ENCODE results near the gene MAEA.

The MAEA gene

GRCh38 chr4:1381944-1382541, 92.4 kb downstream of the MAEA start:
- no peaks in the 10 kb centered on the region for H3K27me3 Mint-ChIP-seq (ENCODE audit: low read depth)
- peaks cover 5% of the 10 kb centered on the region for H3K36me3 Mint-ChIP-seq (ENCODE audit: low read depth)
- no peak overlapping the region for H3K27ac Mint-ChIP-seq
- H3K9me3 Mint-ChIP-seq: no peaks in the 10 kb centered on the region
- H3K4me3 Mint-ChIP-seq: no peak overlapping the region
- H3K4me1 Mint-ChIP-seq (ENCODE audit: low read depth): no peaks in the 10 kb centered on the region
- no peak for DNase-seq (ENCODE audit: low spot score)

GRCh38 chr4:1382776-1383727, 93.4 kb downstream of the MAEA start:
- no peak overlapping the region for H3K27ac Mint-ChIP-seq
- no peak for DNase-seq (ENCODE audit: low spot score)
- no peaks in the 10 kb centered on the region for H3K4me1 Mint-ChIP-seq (ENCODE audit: low read depth)
- H3K27me3 Mint-ChIP-seq (ENCODE audit: low read depth): no peaks in the 10 kb centered on the region
- H3K4me3 Mint-ChIP-seq: no peak overlapping the region
- peaks cover 7% of the 10 kb centered on the region for H3K36me3 Mint-ChIP-seq (ENCODE audit: low read depth)
- H3K9me3 Mint-ChIP-seq: peaks cover 6% of the 10 kb centered on the region

GRCh38 chr4:1383728-1384591, 94.3 kb downstream of the MAEA start:
- no peaks in the 10 kb centered on the region for H3K4me1 Mint-ChIP-seq (ENCODE audit: low read depth)
- H3K27ac Mint-ChIP-seq: no peak overlapping the region
- peaks cover 12% of the 10 kb centered on the region for H3K36me3 Mint-ChIP-seq (ENCODE audit: low read depth)
- H3K4me3 Mint-ChIP-seq: no peak overlapping the region
- DNase-seq (ENCODE audit: low spot score): no peak
- peaks cover 13% of the 10 kb centered on the region for H3K9me3 Mint-ChIP-seq
- H3K27me3 Mint-ChIP-seq (ENCODE audit: low read depth): no peaks in the 10 kb centered on the region

- H3K4me3 Mint-ChIP-seq: no peak overlapping the region
- H3K9me3 Mint-ChIP-seq: peaks cover 15% of the 10 kb centered on the region
- H3K27me3 Mint-ChIP-seq (ENCODE audit: low read depth): no peaks in the 10 kb centered on the region
- no peaks in the 10 kb centered on the region for H3K4me1 Mint-ChIP-seq (ENCODE audit: low read depth)
- H3K27ac Mint-ChIP-seq: no peak overlapping the region
- no peak for DNase-seq (ENCODE audit: low spot score)
- peaks cover 12% of the 10 kb centered on the region for H3K36me3 Mint-ChIP-seq (ENCODE audit: low read depth)
Measured at GRCh38 chr4:1384675-1385372, 95.1 kb downstream of the MAEA start.

- no peak overlapping the region for H3K27ac Mint-ChIP-seq
- H3K9me3 Mint-ChIP-seq: peaks cover 18% of the 10 kb centered on the region
- H3K36me3 Mint-ChIP-seq (ENCODE audit: low read depth): peaks cover 12% of the 10 kb centered on the region
- H3K4me3 Mint-ChIP-seq: no peak overlapping the region
- no peak for DNase-seq (ENCODE audit: low spot score)
- H3K27me3 Mint-ChIP-seq (ENCODE audit: low read depth): no peaks in the 10 kb centered on the region
- no peaks in the 10 kb centered on the region for H3K4me1 Mint-ChIP-seq (ENCODE audit: low read depth)
Measured at GRCh38 chr4:1385373-1386340, 96.0 kb downstream of the MAEA start.
